Fibroblast of peridontal ligament (primary cell): Measurements from ENCODE around the gene CAPN9.
"Not testable (repeated sequence)": the region's sequence is repeated elsewhere in the genome, so short reads cannot be mapped to it uniquely, and the experiment has no call there.

Source experiments
- DNase-seq: peaks from one replicate; pipeline ENCODE4 v3.0.0-alpha.2; 2010; ENCODE audit errors: extremely low read depth

Gene CAPN9, protein sequence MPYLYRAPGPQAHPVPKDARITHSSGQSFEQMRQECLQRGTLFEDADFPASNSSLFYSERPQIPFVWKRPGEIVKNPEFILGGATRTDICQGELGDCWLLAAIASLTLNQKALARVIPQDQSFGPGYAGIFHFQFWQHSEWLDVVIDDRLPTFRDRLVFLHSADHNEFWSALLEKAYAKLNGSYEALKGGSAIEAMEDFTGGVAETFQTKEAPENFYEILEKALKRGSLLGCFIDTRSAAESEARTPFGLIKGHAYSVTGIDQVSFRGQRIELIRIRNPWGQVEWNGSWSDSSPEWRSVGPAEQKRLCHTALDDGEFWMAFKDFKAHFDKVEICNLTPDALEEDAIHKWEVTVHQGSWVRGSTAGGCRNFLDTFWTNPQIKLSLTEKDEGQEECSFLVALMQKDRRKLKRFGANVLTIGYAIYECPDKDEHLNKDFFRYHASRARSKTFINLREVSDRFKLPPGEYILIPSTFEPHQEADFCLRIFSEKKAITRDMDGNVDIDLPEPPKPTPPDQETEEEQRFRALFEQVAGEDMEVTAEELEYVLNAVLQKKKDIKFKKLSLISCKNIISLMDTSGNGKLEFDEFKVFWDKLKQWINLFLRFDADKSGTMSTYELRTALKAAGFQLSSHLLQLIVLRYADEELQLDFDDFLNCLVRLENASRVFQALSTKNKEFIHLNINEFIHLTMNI

GRCh38 chr1:230747127-230747730, at the start of gene CAPN9:
Gene CAPN9 (plus strand): TSS chr1:230747388. CDS start chr1:230747497, 109 bp downstream.
- no peak for DNase-seq

DNA sequence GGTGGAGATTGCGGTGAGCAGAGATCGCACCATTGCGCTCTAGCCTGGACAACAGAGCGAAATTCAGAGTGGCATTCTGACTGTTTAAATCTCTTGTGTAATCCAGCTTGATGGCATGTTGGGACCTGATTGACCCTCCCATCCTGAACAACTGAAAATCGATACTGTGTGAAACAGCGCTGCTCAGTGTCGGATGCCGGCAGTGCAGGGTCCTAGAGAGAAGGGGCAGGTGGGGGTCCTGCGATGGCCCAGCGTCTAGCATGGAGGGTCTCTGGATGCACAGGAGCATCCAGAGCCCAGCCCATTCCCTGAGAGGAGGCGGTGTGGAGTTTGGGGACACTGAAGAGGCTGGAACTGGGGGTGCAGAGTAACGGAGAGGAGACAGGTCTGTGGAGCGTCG, 49.1 kb upstream of the CAPN9 start:
- no peak for DNase-seq

DNA sequence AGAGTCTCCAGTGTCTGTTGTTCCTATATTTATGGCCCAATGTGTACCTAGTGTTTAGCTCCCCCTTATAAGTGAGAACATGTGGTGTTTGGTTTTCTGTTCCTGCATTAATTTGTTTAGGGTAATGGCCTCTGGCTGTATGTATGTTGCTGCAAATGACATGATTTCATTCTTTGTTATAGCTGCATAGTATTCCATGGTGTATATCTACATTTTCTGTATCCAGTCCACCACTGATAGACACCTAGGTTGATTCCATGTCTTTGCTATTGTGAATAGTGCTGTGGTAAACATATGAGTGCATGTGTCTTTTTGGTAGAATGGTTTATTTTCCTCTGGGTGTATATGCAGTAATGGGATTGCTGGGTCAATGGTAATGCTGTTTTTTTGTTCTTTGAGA, 48.2 kb upstream of the CAPN9 start:
- DNase-seq: not testable (repeated sequence)

DNA sequence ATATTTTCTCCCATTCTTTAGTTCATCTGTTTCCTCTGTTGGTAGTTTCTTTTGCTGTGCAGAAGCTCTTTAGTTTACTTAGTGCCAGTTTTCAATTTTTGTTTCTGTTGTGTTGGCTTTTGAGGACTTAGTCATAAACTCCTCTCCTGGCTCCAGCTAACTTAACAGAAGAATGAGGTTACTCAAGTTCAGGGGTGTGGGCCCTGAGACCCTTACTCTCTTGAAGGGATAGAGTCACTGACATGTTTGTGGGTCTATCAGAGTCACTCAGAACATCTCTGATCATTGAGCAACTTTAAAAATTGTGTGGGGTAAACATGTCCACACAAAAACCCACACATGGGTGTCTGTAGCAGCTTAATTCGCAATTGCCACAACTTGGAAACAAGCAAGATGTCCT, 47.5 kb upstream of the CAPN9 start:
- DNase-seq: no peak

DNA sequence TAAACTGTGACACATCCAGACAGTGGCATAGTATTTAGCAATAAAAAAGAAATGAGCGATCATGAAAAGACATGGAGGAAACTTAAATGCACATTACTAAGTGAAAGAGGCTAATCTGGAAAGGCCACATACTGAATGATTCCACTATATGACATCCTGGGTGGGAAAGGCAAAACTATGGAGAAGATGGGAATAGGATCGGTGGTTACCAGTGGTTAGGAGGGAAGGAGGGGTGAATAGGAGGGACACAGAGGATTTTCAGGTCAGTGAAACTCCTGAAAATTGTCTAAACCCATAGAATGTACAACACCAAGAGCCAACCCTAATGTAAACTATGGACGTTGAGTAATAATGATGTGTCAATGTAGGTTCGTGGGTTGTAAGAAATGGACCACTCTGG, 47.1 kb upstream of the CAPN9 start:
- DNase-seq: no peak

- DNase-seq: no peak
These were observed 45.8 kb upstream of the CAPN9 start for GRCh38 chr1:230701434-230701833.

GRCh38 chr1:230701895-230702768, 45.1 kb upstream of the CAPN9 start:
- DNase-seq: no peak

GRCh38 chr1:230702934-230703678, 44.1 kb upstream of the CAPN9 start:
- no peak for DNase-seq

DNA sequence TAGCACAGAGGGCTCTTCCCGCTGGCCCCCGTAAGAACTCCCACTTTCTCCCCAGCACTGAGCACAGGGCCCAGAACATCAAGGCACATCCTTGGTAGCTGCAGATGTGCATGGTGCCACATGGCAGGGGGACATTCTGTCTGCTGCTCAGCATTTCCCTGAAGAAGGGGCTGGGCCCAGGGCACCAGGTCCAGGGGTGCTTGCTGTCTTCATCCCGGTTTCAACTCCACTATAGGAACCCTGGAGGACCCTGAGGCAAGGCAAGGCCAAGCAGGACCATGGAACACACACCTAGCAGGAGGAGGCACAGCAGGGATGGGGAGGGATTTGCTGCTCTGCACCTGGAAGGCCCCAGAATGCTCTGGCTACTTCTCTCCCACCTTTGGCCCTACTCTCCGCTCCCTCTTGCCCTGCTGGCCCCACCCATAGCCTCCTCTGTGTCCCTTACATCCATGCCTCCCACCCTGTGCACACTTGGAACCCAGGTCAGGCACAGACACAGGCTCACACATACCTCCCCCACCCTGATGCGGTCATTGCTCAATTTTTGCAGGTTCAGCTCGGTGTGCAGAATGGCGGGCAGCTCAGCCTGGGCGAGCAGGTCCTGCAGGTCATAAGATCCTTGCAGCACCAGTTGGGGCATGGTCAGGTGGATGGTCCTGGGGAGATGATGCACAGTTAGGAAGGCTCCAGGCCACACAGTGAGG, 43.4 kb upstream of the CAPN9 start:
- DNase-seq: no peak

- DNase-seq: no peak
These were observed 42.4 kb upstream of the CAPN9 start for GRCh38 chr1:230704830-230705229.

DNA sequence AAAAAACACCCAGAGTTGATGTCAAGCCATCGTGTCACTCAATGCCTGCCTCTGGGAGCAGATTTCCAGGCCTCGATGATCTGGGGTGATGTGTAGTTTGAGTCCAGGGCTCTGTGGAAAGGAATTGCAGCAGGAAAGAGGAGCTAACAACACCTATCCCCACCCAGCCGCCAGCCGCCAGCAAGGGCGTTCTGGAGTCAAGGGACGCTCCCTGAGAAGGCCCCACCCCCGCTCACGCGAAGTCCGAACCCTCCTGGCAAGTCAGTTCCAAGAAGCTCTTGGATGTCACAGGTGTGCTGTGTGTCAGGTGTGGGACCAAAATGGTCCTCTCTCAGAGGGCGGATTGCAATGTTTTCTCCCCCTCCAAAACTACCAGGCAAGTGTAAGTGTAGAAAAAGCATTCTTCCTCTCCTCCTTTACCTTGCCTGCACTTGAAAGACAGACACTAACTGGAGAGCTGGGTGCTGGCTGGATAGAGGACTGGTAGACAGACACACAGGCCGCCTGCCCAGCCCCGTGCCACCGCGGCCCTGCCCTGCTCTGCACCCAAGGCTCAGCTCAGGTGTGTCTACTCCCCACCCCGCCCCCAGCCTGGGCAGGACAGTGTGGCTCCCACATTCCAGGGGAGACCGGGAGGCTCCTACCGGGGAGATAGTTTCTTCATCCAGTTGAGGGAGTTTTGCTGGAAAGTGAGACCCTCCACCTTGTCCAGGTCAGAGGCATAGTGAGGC, 41.7 kb upstream of the CAPN9 start:
- DNase-seq: no peak

- no peak for DNase-seq
These were observed 41.0 kb upstream of the CAPN9 start for GRCh38 chr1:230706020-230706699.

GRCh38 chr1:230706887-230707731, 40.1 kb upstream of the CAPN9 start:
- DNase-seq: no peak

GRCh38 chr1:230707732-230708630, 39.2 kb upstream of the CAPN9 start:
- no peak for DNase-seq

GRCh38 chr1:230708631-230709580, 38.3 kb upstream of the CAPN9 start:
- no peak for DNase-seq
